ENCODE data around the gene EEF1A2.
A peak's percentile ranks its signal among the peaks of the same experiment; 100 is the strongest.

GRCh38 chr20:63498960-63499337, at the start of gene EEF1A2:
- TF ChIP-seq CTCF (IDR thresholded peaks at IDR 0.05) (peak in 1 of 5 experiments; percentile 4), POLR2A (IDR thresholded peaks at IDR 0.05) (no peak)

Measured in tibial nerve (tissue), 3 donors.